Calu3 (cell line): ENCODE measurements around the gene PDS5B. TPM values are rescaled to one million over a fixed set of nuclear protein-coding genes. Genes with fewer than 3 reads are reported as not detected.

Experiments used
- BruUV-seq: library from RNA; stranded (reverse); fragments of 400-500 nt; replicated peaks from 2 replicates; lab custom pipeline; 2021; lab: Mats Ljungman, UMichigan
- CTCF ChIA-PET: fragments of 300-600 bp; sonication (Branson Sonifier 250); formaldehyde crosslinking; loops from one replicate; lab custom pipeline; 2022; ENCODE audit warnings: antibody characterized with exemption; lab: Charles Lee
- DNase-seq: peaks from one replicate; pipeline ENCODE4 v3.0.0; 2022
- H3K27ac Mint-ChIP-seq: one replicate; pipeline ENCODE4 v1.8.0; 2022; ENCODE audit warnings: mixed read lengths; ENCODE audit not compliant: unreplicated experiment
- H3K27me3 Mint-ChIP-seq: one replicate; pipeline ENCODE4 v1.8.0; 2022; ENCODE audit warnings: mixed read lengths; ENCODE audit not compliant: unreplicated experiment
- H3K36me3 Mint-ChIP-seq: one replicate; pipeline ENCODE4 v1.8.0; 2022; ENCODE audit warnings: mild to moderate bottlenecking, moderate library complexity, mixed read lengths; ENCODE audit not compliant: insufficient read depth, unreplicated experiment
- H3K4me1 Mint-ChIP-seq: one replicate; pipeline ENCODE4 v1.8.0; 2022; ENCODE audit warnings: mild to moderate bottlenecking, low read depth, mixed read lengths; ENCODE audit not compliant: unreplicated experiment
- H3K4me3 Mint-ChIP-seq: one replicate; pipeline ENCODE4 v1.8.0; 2022; ENCODE audit warnings: mild to moderate bottlenecking, low read depth, moderate library complexity, mixed read lengths; ENCODE audit not compliant: unreplicated experiment
- H3K9me3 Mint-ChIP-seq: one replicate; pipeline ENCODE4 v1.8.0; 2022; ENCODE audit warnings: low read depth, mixed read lengths; ENCODE audit not compliant: unreplicated experiment
- CTCF ChIP-seq: fragments of 200-600 bp; IDR thresholded peaks from one replicate; pipeline ENCODE4 v1.8.0; 2022; ENCODE audit warnings: antibody characterized with exemption; ENCODE audit not compliant: unreplicated experiment
- intact Hi-C: fragments of 100-400 bp; cut with micrococcal nuclease; formaldehyde crosslinking; loops from one replicate; pipeline ENCODE4 v1.10.0; 2022; ENCODE audit not compliant: unreplicated experiment
- total RNA-seq: library from RNA; stranded (reverse); gene quantifications from 2 replicates; pipeline ENCODE4 v1.2.3, GENCODE V29; 2022

The PDS5B gene
- total RNA-seq, 1 experiment from 2014 or later = 33.9 TPM

- DNase-seq = no peak
- H3K9me3 Mint-ChIP-seq = no peaks in the 10 kb centered on the region
- H3K27me3 Mint-ChIP-seq = no peaks in the 10 kb centered on the region
- CTCF ChIA-PET = no interaction called here
- no peak overlapping the region for H3K27ac Mint-ChIP-seq
- intact Hi-C loops = no loop called here
- TF ChIP-seq CTCF = no peak
- BruUV-seq = no TSS peak
- no peaks in the 10 kb centered on the region for H3K36me3 Mint-ChIP-seq
- no peak overlapping the region for H3K4me3 Mint-ChIP-seq
- no peaks in the 10 kb centered on the region for H3K4me1 Mint-ChIP-seq
These were observed 77.4 kb downstream of the PDS5B start for GRCh38 chr13:32663660-32664059.

- H3K27ac Mint-ChIP-seq = no peak overlapping the region
These were observed 80.8 kb downstream of the PDS5B start for GRCh38 chr13:32666990-32667571.

GRCh38 chr13:32669030-32669646, 82.9 kb downstream of the PDS5B start:
- DNase-seq = no peak
- no peaks in the 10 kb centered on the region for H3K9me3 Mint-ChIP-seq
- peaks cover 5% of the 10 kb centered on the region for H3K36me3 Mint-ChIP-seq
- peak; percentile 39 for TF ChIP-seq CTCF
- no peak overlapping the region for H3K27ac Mint-ChIP-seq
- H3K4me3 Mint-ChIP-seq = no peak overlapping the region
- no peaks in the 10 kb centered on the region for H3K27me3 Mint-ChIP-seq
- H3K4me1 Mint-ChIP-seq = no peaks in the 10 kb centered on the region
- CTCF ChIA-PET = interaction anchor here (0.6 to 0.7 kb wide), 4 partner anchors 273 to 1150 kb away, joined by 3 to 4 read pairs (median 3); no protein-coding TSS in a partner anchor
- BruUV-seq = no TSS peak
- intact Hi-C loops = no loop called here

More at GRCh38 chr13:32666990-32667571, 80.8 kb downstream of the PDS5B start:
- Mint-ChIP-seq H3K4me3 (no peak overlapping the region), H3K36me3 (peaks cover 5% of the 10 kb centered on the region), H3K9me3 (no peaks in the 10 kb centered on the region), H3K27me3 (no peaks in the 10 kb centered on the region), H3K4me1 (no peaks in the 10 kb centered on the region)
- intact Hi-C loops = no loop called here
- no TSS peak for BruUV-seq
- no peak for DNase-seq
- TF ChIP-seq CTCF = no peak
- CTCF ChIA-PET = no interaction called here

GRCh38 chr13:32674503-32674902, 88.3 kb downstream of the PDS5B start:
- intact Hi-C loops = no loop called here
- Mint-ChIP-seq H3K4me1 (no peaks in the 10 kb centered on the region), H3K27me3 (no peaks in the 10 kb centered on the region), H3K36me3 (peaks cover 5% of the 10 kb centered on the region), H3K27ac (no peak overlapping the region), H3K9me3 (no peaks in the 10 kb centered on the region), H3K4me3 (no peak overlapping the region)
- DNase-seq = no peak
- CTCF ChIA-PET = no interaction called here
- TF ChIP-seq CTCF = no peak
- no TSS peak for BruUV-seq
